ENCODE results near the gene CFAP54.

GRCh38 chr12:96701856-96702255, 212.5 kb downstream of the CFAP54 start:
- TF ChIP-seq POLR2A (IDR thresholded peaks at IDR 0.05) (no peak), CTCF (IDR thresholded peaks at IDR 0.05) (no peak)

Measured in uterus (tissue), 2 donors.